GM18499 (cell line): ENCODE measurements around the gene ADARB2.

Experiments
- ATAC-seq: cut with Tn5 transposase; IDR thresholded peaks from one replicate; pipeline ENCODE4 v1.9.1; 2021; ENCODE audit warnings: moderate number of reproducible peaks; ENCODE audit not compliant: insufficient read depth, unreplicated experiment

Gene ADARB2

DNA sequence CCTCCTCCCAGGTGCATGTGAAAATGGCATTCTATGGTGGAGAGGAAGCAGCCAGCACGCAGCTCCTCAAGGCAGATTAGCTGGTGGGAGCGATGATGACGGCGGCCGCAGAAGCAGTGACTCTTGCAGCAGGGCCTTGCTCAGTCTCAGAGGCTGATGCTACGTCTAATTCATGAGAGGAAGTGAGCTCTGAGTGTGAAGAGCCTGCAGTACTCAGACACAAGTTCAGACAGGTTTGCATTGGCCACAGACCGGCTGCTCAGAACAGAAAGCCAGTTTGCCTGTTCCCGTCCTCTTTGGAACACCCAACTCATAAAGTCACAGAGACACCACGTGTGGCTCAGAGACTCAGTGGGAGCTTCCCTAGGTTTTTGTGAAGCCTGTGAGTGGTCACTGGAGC is 136.5 kb downstream of the ADARB2 start:
- no peak for ATAC-seq

DNA sequence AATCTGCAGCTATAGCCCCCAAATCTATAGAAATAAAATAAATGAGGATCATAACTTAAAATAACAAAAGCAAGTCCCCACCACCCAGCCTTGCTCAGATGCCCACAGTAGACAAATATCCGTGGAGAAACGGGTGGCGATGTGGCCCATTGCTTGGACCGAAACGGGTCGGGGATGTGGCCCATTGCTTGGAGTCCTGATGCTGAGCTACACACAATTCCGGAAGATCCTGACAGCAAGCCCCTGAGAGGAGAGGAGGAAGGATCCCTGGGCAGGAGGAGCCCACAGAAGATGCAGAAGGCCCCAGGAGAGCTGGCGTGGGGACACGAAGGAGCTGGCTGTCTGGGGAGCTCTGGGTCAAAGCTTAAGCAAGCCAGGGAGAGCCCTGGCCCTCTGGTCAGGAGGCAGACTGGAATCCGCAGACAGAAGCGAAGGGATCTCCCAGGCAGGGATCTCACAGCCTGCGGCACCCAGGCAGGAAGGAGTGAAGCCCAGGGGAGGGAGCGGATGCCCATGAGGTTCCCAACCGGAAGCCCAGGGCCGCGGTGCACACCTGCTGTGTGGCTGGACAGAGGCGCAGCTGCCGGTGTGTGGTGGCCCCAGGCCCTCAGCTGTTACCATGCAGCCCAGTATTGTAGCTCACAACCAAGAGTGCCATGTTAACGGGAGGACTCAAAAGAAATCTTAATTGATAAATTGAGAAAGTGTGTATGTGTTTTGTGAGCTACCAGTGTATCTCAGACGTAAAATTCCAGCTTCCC is 138.8 kb downstream of the ADARB2 start:
- ATAC-seq: no peak

DNA sequence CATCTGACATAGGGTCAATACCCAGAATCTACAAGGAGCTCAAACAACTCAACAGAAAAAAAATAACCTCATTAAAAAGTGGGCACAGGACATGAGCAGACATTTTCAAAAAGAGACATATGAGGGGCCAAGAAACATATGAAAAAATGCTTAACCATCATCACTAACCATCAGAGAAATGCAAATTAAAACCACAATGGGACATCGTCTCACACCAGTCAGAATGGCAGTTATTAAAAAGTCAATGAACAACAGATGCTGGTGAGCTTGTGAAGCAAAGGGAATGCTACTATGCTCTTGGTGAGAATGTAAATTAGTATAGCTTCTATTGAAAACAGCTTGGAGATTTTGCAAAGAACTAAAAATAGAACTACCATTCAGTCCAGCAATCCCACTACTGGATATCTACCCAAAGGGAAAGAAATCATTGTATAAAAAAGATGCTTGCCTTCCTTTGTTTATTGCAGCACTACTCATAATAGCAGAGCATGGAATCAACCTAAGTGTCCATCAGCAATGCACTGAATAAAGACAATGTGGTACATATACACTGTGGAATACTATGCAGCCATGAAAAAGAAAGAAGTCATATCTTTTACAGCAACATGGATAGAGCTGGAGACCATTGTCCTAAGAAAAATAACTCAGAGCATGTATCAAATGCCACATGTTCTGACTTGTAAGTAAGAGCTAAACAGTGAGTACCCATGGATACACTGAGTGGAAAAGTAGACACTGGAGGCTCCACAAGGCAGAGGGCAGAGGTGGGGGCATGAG is 139.8 kb downstream of the ADARB2 start:
- no peak for ATAC-seq

DNA sequence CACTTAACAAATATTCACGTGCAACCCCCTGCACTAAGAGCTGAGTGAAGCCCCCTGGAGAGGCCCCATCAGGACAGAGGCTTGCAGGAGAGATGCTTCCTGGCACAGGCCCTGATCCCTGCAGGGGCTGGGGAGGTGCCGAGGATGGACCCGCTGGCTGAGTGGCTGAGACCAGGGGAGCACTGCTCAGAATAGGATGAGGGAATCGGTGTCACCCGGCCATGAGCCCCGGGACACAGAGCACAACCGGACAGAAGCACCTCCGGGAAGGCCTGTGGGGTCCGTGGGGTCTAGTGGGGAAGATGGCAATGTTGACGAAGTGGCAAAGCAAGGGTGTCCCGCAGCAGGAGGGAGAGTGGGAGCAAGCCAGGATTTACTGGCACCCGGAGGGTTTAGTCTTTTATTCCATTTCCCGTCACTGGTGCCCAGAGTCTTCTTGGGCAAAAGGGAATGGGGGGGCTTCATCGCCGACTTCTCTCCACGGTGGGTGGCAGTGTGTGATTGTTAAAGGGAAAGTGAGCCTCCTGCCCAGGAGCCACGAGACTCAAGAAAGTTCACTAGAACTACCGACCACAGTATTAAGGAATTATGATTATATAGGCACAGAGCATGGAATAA is 140.7 kb downstream of the ADARB2 start:
- ATAC-seq: no peak

DNA sequence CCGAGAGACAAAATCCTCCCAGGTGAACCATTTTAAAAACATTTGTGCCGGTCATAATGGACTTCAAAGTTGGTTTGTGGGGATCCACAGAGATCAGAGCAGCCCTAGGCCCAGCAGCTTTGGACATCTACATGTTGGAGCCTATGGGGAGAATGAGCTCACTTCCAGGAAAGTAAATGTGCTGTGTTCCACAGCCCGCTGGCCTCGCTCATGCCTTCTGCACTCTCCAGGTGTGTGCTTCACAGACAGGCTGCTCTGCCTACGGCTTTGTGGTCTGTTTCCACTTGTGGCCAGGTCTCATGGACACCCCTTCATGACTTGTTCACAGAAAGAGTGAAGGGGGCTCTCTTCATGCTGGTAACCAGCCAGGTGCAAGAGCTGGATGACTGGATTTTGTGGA is 141.6 kb downstream of the ADARB2 start:
- ATAC-seq: no peak

DNA sequence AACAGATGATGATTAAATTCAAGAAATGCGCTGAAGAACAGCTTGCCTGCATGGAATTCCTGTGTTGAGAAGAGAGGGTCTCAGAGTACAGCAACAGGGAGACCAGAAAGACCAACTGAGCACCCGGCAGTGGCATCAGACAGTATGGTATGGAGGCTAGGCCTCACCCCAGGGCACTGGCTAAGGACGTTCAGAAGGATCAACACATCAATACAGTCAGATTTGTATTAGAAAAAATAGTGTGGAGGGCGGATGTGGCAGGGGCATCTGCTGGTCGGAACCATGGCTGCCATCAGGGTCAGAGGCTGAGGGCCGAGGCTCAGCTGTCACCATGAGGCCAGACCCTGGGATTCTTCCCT is 142.1 kb downstream of the ADARB2 start:
- no peak for ATAC-seq

DNA sequence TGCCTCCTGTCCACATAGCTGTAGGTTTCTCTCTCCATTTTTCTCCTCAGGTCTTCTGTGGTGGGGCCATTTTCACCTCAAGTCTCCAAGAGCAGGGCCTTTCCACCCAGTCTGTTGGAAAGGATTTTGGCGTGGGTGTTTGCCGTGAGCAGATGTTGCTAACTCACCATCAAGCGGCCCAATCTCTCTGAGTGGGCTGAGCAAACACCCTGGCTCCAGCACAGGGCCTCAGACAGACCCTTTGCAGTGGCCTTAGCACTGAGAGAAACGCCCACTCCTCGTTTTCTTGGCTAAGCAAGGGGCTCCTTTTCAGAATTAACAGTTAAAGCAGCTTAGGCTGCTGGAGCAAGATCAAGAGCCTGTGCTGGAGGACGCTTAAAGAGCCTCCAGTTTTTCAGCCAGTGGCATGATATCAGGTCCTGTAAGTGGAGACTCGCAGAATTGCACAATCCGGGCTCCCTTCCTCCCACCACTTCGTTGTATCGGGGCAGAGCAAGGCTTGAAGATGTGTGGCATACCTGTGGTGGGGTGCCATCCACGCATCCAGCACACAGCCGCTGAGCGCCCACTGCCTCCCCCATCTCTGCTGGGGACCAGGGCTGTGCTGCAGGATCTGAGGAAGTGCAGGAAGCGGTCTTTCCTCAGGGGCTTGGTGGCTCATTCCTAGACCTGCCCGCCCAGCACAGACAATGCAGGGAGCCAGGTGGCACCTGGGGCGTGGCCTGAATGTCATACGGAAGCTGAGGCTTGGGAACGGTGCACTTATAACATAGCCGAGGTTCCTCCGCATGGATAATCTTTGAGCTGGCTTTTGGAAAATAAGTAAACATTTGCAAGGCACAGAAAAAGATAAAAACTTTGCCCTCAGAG is 142.7 kb downstream of the ADARB2 start:
- ATAC-seq: no peak

DNA sequence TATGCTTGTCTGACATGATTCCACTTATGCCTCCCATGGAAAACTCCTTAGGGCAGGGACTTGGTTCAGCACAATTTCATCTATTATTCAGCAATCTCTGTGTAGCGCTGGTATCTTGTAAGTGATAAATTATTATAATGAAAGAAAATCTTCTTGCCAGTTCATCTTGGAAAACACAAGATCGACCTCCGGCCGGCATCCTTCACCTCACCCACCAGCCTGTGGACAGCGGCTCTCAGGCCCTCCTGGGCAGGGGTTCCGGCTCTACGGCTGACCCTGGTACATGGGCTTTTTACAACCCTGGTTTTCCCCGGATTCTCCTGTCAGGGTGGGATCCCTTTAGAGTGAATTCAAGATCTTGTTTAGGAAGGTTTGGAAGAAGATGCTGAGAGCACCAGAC is 145.6 kb downstream of the ADARB2 start:
- ATAC-seq: no peak

DNA sequence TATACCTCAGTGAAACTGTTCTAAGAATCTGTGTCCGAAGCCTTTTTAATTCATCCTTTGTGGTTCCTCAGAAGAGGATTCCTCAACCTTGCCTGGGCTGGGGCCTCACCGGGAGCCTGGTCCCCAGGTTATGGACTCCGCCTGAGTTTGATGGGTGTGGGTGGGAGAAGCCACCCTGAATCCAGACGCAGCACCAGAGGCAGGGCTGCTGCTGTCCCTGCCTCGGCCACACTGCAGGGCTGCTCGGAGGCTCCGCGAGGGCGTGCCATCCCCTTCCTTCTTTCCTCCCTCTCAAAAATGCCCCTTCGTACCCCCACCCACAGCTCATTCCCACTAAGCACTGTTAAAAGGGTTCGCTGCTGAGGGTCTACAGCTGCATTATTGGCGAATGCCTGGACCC is 146.3 kb downstream of the ADARB2 start:
- ATAC-seq: no peak

DNA sequence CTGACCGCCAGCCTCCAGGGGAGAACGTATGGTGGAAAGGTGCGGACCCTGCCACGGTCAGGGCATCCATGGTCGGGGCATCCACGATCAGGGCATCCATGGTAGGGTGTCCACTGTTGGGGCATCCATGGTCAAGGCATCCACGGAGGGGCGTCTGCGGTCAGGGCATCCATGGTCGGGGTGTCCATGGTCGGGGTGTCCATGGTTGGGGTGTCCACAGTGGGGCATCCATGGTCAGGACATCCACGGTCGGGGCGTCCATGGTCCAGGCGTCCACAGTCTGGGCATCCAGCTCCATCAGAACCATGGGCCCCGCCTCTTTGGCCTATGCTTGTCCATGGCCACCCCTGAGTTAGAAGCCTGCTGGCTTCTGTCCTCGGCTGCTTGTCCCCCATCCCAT is 148.1 kb downstream of the ADARB2 start:
- no peak for ATAC-seq

DNA sequence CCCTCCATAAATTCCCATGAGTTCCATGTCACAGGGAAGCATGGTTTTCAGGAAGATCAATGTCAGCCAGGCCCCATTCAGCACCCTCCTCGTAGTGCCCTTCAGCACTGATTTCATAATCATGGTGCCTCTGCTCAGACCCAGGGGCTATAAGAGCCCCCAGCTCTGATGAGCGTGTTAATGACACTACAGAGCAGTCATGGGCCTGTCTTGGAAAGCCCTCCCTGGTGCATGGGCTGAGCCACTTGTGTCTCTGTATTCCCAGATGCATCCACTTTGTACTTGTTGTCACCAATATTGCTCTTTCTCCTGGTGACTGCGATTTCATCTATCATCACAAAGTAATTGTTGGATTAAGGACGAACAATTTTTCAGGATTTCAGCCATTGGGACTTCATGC is 154.6 kb downstream of the ADARB2 start:
- no peak for ATAC-seq

DNA sequence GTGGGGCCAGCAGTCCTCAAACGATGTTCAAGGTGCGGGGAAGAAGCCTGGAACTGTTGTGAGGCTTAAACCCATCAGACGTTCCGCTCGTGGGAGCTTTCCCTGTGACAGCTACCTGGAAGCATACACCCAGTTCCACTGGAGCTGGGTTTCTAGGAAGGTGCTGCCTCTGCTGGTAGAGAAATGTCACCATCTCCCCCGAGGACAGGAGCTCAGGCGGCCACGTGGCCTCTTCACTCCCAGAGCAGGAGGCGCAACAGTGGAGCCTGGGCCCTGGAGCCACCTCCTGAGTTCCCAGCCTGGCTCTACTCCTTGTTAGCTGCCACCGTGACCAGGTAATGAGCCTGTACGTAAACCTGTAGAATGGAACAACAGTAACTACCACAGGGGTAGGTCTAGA is 156.1 kb downstream of the ADARB2 start:
- no peak for ATAC-seq

DNA sequence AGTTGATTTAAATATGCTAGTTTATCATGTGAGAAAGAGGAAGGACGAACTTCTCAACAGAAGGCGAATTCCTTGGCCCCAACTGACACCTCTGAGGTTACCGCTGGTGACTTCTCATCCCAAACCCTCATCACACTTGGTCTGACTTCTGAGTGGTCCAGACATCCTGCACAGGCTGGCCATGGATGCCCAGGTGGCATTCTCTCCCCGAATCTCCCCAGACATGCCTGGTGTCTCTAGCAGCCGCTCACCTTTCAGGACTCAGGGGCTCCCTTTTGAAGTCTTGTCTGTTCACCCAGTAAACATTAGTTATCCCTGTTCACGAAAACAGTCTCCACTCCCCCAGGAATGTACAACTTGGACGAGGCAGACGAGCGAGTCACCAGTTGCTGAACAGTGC is 157.7 kb downstream of the ADARB2 start:
- ATAC-seq: no peak

DNA sequence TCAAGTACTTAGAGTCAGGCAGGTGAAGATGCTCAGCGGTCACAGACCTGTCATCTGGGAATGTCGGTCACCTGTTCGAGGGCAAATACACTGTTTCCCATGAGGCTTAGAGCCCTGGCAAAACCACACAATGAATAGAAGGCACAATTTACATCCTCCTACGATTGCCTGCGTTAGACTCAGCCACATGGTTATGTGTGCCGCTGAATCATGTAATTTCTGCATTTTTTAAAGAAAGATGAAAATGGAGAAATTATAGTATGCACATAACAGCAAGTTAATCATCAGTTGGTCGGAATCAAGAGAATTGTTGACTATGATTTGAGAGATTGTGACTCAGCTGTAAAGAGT is 158.2 kb downstream of the ADARB2 start:
- ATAC-seq: no peak

DNA sequence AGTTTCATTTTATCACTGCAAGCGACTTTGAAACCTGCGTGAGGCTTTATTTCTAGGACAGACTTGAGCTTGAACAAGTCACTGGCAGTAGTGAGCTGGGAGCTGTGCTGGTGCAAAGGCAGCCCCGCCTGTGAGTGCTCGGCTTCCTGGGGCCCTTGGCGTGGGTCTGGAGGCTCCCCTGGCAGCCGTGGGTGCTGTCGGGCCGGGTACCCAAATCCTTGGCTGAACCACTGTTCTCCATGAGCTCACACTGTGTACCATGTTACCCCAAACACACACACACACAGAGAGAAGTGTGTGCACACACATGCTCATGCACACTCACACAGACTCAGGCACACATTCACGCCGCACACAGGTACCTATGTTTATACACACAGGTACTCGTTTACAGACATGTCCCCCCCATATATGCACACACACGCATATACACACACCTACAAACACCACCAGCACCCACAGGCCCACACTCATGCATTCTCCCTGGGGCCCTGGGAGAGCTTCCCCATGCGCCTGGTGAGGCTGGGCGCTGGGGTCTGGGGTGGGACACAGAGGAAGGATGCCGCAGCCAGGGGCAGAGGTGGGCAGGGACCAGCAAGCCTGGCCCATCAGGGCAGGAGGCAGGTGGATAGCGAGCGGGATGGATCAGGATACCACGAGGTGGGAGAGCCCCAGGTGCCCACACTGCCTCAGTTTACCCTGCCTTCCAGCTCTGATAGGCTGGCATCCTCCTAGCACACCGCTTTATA is 158.8 kb downstream of the ADARB2 start:
- ATAC-seq: no peak

DNA sequence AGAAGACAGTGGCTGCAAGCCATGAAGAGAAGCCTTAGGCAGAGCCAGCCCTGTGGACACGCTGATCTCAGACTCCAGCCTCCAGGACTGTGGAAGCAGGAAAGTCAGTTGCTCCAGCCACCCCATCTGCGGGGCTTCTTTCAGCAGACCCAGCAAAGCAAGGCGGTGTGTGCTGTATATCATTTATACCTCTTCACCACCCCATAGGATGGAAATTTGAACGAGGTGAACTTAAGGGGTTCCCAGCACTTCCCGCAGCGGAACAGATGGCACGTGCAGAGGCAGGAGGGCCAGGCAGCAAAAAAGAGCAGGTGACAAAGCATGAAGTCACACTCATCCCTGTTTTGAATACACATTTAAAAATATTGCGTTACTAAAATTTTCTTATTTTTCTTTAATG is 159.4 kb downstream of the ADARB2 start:
- ATAC-seq: no peak

DNA sequence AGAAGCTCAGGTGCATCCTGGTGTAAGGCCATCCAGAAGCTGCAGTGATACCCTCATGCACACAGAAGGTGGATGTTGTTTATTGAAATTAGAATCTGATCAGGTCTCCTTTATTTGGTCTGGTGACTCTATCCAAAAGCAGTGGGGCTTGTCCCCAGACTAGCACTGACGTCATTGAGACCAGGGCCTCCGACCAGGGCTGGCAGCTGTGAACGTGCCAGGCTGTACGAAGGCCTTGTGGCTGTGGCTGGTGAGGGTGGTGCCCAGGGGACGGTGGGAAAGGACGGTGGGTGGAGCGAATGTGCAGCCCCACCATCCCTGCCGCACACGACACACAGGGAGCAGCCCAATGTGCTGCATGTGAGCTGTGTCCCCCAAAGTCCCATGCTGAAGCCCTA is 160.0 kb downstream of the ADARB2 start:
- no peak for ATAC-seq

DNA sequence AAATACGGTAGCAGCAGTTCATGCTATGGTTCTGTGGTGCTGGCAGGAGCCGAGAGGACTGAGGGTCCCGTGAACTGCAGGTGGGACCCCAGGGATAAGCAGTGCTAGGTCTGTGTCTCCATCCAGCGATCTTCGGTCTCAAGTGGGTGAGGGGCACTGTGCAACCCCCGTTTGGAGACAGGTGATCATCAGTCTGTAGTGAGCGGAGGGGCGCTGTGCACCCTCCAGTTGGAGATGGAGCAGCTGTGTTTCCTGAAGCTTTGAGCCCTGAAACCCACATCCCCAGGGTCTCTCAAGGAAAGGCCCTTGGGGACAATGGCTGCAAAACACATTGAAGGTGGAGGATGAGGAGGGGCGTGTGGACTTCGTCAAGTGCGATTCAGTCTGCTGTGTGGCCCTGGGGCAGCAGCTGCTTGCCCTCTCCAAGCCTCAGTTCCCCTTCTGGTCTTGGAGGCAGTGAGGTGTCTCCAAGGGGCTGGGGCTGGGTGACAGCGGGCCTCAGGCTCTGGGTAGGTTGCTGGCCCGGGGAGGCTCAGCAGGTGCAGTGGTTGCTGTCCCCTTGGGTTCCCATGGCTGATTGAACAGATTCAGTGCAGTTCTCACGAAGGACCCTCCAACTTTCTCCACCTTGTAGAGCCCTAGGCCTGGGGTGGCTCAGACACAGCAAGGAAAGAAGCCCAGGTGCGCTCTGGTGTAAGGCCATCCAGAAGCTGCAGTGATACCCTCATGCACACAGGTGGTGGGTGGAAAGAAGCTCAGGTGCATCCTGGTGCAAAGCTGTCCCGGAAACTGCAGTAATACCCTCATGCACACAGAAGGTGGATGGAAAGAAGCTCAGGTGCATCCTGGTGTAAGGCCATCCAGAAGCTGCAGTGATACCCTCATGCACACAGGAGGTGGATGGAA is 160.6 kb downstream of the ADARB2 start:
- no peak for ATAC-seq
